AG08396 (cell line): ENCODE results near the gene KIAA0232.
"Not testable (repeated sequence)": the region's sequence is repeated elsewhere in the genome, so short reads cannot be mapped to it uniquely, and the experiment has no call there.

Experiments used
- DNase-seq: peaks from one replicate; pipeline ENCODE4 v3.0.0; 2012; ENCODE audit warnings: low spot score, mixed read lengths

KIAA0232 gene

DNA sequence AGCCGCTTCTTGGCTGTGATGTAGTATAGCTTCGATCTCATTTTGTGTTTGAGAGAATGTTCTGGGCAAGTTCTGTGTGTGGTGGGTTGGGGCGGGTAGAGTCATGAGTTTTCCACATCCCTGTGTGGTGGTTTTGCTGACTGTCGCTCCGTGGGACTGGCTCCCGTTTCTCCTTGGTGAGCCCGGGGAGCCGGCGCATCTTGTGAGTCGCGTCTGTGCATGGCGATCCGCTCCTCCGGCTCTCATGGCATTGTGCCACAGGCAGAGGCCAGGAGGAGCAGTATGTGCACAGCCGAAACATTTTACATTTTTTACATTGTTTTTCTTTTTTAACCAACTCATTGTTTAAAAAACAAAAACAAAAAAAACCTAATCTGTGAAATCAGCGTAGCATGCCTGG, 99.4 kb downstream of the KIAA0232 start:
- no peak for DNase-seq

DNA sequence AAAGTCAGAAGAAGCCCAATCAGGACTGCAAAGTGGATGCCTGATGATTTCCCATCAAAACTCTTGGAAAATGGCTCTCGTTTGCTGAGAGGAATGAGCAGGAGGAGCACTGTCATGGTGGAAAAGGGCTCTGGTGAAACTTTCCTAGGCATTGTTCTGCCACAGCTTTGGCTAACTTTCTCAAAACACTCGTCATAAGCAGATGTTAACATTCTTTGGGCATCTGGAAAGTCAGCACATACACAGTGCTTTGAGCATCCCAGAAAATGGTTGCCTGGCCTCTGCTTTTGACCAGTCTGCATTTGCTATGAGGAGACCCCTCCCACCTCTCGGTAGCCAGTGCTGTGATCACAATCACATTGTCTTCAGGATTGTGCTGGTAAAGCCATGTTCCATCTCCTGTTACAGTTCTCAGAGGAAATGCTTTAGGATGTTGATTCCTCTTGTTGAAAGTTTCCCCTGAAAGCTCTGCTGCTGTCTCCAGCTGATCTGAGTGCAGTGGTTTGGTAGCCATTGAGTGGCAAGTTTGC, 101.9 kb downstream of the KIAA0232 start:
- DNase-seq: no peak

DNA sequence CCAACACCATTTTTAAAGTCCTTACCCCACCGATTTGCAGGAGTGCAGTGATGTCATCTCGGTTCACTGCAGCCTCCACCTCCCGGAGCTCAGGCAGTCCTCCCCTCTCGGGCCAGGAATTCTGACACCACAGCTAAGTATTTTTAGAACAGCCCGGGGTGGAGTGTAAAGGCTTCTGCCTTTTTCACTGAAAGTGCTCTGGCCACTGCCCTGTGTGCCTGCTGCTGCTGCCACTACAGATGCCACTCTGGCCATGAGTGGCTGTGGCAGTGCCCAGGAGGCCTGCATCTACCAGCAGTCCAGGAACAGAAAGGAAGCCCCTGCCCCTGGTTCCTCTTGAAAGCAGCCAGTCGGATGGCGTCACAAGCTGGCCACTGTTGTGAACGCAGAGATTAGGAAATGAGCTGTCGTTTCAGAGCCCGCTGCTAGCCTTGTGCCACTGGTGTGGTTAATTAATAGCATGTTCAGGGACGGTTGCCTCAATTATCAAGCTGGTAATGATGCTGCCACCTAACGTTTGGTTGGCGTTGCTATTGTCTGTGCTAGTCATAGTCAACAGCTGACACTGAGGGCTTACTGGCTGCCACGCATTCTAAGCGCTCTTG, 103.5 kb downstream of the KIAA0232 start:
- DNase-seq: peak; percentile 76

DNA sequence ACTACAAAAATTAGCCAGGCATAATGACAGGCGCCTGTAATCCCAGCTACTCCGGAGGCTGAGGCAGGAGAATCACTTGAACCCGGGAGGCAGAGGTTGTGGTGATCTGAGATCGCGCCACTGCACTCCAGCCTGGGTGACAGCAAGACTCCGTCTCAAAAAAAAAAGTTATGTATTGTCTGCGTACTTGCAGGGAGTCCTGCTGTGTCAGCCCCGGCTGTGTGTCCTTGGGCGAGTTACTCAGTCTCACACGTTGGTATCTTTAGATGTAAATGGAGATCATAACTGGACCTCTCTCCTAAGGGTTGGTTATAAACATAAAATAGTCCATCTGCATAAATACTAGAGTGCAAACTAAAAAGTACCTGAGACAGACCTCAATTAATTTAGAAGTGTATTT, 104.4 kb downstream of the KIAA0232 start:
- DNase-seq: no peak

DNA sequence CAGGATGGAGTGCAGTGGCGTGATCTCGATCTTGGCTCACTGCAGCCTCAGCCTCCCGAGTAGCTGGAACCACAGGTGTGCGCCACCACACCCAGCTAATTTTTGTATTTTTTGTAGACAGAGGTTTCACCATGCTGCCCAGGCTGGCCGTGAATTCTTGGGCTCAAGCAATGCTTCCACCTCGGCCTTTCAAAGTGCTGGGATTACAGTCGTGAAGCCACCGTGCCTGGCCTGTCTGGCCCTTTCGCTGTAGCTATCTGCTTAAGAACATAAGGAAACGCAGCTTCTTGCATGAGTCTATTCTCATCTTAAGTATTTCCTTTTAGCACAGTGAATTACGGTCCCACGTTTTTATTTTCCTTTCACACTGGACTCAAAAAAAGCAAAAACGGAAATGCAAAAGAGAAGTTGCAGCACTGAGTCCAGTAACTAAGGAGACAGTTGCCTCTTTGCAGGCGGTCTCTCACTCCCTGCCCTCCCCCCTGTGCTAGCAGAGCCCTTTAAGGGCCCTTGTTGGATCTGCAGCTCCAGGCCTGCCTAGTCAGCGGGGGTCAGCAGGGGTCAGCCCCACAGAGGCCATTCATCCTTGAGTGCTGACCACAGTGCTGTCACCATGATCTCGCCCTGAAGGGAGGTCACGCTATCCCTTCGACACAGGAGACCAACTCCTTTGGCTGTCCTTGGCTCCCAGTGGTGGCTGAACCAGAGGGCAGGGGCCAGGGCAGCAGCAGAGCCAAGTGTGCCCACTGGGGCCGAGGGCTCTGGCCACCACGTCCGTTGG, 105.3 kb downstream of the KIAA0232 start:
- DNase-seq: no peak

DNA sequence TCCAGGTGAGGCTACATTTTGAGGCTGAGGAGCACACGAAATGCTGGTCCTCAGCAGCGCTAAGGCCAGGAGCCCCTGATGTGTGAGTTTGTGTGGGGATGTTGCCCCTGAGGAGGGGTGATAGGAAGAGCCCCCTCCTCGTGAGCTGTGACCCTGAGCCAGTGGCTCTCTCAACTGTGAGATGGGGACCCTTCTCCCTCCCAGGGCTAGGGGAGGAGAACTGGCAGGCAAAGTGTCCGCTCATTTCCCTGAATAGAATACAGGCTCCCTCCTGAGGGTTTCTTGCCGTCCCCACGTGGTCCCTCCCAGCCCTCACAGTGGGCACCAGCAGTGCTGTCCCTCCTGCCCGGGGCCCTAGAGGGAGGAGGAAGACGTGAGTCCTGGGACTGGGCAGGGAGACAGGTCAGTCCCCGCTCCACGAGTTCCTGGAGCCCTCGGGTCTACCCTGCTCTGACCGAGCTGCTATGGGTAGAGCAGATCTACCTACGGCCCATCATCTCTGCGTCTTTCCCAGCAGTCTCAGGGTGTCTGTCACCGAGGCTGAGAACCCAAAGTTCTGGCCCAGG, 106.1 kb downstream of the KIAA0232 start:
- no peak for DNase-seq

DNA sequence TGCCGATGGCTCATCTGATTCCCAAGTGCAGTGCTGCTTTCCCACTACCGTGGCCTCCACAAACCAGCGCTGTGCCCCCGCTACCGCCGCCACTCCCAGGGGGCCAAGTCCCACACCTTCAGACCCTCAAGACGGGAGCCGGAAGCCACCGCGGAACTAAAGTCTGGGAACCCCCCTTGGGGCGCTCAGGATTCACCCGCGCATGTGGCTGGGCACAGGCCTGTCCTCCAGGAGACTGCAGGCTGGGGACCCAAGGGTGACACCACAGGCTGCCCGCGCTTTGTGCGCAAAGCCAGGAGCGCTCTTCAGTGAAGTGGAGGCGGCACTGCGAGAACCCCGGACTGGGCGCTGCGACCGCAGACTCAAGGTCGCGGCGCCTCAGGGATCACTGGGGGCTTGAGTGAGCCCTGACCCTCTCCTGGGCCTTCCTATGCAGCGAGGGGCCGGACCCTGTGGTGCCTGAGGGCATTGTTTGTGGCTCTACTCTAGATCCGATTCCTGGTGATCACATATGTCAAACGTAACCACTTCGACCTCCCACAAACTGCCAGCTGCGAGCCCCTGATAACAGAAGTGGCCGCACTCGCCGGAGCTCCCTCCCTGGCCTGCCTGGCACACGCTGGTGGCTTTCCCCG, 106.7 kb downstream of the KIAA0232 start:
- DNase-seq: no peak

DNA sequence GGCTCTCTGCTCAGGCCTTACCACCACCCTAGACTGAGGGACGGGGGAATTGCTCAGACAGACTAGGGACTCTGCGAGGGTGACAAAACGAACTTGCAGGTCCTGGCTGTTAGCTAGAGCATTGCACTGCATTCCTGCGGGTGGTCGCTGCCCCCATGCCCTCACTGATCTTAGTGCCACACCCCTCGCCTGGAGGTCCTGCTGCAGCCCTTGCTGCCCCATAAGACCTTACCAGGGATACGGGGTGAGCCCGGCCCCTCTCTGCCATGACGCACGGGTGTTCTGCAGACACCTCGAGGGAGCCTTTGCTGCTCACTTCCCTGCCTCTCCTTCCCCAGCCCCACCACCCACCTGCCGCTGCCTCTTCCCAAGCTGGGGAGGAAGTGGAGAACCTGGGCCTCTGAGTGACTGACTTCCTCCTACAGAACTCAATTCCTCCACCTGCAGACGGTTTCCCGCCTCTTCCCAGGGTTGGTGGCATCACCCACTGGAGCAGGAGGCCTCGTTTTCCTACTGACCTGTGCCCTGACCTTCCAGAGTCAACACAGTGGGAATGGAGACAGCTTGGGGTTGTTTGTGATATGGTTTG, 107.3 kb downstream of the KIAA0232 start:
- DNase-seq: no peak

DNA sequence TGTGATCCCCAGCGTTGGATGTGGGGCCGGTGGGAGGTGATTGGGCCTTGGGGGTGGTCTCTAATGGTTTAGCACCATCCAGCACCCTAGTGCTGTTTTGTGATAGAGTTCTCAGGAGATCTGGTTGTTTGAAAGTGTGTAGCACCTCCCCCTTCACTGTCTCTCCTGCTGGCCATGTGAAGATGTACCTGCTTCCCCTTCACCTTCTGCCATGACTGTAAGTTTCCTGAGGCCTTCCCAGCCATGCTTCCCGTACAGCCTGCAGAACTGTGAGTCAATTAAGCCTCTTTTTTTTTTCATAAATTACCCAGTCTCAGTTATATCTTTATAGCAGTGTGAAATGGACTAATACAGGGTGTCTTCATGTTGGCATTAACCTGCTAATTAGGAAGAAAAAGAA, 107.8 kb downstream of the KIAA0232 start:
- no peak for DNase-seq

DNA sequence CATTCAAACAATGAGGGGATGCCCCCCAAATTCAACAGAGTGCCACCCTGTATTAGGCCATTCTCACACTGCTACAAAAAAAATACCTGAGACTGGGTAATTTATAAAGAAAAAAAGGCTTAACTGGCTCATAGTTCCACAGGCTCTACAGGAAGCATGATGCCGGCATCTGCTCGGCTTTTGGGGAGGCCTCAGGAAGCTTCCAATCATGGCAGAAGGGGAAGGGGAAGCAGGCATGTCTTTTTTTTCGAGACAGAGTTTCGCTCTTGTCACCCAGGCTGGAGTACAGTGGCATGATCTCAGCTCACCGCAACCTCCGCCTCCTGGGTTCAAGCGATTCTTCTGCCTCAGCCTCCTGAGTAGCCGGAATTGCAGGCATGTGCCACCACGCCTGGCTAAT, 108.4 kb downstream of the KIAA0232 start:
- not testable (repeated sequence) for DNase-seq

DNA sequence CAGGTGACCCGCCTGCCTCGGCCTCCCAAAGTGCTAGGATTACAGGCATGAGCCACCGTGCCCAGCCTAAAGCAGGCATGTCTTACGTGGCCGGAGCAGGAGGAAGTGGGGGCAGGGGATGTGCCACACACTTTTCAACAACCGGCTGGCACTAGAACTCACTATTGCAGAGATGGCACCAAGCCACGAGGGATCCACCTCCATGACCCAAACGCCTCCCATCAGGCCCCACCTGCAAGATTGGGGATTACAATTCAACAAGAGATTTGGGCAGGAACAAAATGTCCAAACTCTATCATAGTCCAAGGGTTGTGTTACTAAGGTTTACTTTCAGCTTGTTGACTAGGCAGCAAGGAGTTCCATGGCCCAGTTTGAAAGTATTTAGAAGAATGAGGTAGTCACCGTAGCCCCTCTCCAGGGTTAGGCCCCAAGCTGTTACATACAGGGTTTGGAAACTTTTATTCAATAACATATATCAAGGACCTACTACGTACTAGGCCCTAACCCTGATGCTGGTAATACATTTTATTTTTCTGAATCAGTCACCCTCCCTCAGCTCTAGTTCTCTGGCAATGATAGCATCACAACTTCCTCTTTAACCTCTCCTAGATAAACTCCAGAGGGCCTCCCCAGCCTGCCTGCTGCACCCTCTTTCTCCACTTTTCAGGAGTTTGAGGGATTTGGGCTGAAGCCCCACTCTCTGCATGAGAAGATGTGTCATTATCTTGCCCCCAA, 109.1 kb downstream of the KIAA0232 start:
- no peak for DNase-seq

DNA sequence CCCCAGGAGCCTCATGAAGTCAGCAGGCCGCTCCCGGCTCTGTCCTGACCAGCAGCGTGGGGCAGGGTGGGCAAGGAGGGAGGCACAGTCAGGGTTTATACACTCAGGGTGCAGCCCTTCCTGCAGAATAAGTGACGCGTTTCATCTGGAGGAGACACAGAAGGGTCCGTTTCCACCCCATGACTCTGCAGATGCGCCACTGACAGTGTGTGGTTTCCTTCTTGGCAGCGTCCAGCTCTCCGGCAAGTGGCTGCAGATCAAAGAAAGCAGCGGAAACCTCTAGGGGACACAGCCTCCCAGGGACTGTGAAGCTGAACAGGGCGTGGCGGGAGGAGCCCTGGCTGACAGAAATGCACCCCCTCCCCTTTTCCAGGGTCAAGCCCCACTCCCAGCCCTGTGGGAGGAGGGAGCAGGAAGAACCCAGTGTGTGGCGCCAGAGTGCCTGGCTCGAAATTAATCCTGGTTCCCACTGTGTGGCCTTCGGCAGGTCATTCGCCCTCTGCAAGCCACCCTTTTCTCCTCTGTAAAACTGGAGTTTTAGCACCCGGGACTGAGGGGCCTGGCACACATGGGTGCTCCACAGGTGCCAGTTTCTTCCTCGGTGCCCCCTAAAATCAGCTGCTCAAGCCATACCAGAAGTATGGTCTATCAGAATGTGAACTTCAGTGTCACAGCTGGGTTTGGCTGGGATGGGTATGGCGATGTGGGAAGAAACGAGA, 109.8 kb downstream of the KIAA0232 start:
- peak; percentile 69 for DNase-seq

DNA sequence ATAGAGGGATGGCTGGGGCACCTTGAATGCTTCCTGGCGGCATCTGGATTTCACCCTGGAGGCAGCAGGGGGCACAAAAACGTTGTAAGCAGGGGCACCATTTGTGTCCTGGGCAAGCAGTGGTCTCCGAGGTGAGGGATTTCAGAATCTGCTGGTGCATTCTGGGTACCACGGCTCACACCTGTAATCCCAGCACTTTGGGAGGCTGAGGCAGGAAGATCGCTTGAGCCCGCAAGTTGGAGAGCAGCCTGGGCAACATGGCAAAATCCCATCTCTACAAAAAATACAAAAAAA, 110.3 kb downstream of the KIAA0232 start:
- no peak for DNase-seq

DNA sequence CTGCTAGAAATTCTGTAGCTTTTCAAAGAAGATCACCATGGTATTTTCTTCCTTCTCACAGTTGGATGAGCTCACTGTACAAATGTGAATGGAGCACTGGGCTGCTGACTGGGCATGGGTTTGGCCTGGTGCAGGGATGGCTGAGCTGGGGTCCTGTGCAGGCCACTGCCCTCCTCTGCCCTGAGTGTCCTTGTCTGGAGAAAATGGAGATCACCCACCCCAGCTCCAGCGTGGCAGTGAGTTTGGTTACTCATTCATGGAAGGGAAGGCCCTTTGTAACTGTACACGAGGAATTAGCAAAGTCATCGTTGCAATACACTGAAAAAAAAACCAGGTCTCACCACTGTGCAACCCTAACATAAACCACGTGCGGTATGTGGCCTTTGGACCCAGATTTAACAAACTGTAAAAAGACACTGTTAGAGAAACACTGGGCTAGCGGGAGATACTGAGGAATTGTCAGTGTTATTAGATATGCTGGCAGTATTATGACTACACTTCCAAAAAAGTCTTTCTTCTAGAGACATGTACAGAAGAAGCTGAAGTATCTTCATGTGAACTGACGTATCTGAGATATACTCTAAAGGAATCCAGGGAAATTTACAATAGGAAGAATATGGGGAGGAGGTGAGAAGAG, 111.0 kb downstream of the KIAA0232 start:
- DNase-seq: no peak

DNA sequence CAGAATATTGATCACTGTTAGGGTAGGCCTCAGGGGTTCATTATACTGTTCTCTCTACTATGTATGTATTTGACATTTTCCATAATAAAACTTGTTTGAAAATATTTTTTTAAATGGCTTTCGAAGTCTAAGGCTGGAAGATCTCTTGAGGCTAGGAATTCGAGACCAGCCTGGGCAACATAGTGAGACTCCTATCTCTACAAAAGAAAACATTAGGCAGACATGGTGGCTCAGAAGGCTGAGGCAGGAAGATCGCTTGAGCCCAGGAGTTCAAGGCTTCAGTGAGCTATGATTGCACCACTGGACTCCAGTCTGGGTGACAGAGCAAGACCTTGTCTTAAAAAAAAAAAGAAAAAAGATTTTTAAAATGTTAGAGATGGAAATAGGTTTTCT, 111.6 kb downstream of the KIAA0232 start:
- no peak for DNase-seq

DNA sequence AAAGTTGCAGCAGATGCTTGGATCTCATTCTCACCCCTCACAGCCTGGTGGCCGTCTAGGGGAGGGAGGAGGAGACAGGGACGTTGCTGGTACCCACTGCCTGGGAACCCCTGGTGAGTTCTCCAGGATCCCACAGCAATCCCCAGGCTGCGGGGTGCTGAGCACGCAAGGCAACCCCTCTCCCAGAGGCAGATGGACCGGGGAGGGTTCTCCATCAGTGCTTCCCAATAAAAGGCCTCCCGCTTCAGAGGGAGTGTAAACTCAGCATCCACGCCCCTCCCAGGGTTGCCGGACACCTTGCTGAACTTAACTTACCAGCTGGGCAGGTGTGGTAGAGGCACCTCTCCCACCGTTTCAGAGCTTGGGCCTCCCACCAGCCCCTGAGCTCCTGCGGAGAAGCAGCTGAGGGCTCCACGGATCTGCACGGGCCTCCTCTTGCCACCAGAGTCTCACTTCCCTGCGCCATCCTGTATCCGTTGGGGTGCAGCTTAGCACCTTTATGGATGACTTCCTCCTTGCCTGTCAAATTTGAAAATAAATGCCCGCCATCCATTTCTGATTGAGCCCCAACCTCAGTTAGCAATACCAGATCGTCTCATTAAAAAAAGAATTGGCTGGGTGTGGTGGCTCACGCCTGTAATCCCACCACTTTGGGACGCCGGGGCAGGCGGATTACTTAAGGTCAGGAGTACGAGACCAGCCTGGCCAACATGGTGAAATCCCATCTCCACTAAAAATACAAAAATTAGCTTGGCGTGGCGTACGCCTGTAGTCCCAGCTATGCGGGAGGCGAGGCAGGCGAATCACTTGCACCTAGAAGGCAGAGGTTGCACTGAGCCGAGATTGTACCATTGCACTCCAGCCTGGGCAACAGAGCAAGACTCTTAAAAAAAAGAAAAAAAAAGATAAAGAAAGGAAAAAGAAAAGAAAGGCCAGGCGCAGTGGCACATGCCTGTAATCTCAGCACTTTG, 112.3 kb downstream of the KIAA0232 start:
- DNase-seq: no peak

DNA sequence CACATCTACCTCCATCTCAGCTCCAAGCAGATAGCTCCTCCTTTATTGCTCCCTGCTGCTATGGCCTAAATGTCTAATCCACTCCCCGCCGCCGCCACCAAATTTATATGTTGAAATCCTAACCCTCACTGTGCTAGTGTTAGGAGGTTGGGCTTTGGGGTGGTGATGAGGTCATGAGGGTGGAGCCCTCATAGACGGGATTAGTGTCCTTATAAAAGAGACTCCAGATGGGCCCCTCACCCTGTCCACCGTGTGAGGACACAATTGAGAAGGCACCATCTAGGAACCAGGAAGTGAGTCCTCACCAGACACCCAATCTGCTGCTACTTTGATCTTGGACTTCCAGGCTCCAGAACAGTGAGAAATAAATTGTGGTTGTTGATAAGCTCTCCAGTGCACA, 113.5 kb downstream of the KIAA0232 start:
- DNase-seq: no peak

DNA sequence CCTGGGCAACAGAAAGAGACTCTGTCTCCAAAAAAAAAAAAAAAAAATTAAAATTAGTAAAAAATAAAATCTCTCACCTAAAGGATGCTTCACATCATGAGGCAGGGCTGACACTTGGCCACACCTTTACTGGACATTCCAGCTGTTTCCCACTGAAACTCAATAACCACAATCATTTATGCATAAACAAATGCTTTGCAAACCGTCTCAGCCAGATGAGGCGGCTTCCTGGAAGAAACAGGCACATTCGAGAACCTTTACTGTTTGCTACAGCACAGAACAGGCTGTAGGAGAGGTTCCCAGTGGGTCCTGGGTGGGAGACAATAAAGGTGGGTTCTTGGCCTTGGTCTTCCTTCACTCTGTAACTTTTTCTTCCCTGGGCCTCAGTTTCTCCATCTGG, 116.2 kb downstream of the KIAA0232 start:
- DNase-seq: peak; percentile 35

DNA sequence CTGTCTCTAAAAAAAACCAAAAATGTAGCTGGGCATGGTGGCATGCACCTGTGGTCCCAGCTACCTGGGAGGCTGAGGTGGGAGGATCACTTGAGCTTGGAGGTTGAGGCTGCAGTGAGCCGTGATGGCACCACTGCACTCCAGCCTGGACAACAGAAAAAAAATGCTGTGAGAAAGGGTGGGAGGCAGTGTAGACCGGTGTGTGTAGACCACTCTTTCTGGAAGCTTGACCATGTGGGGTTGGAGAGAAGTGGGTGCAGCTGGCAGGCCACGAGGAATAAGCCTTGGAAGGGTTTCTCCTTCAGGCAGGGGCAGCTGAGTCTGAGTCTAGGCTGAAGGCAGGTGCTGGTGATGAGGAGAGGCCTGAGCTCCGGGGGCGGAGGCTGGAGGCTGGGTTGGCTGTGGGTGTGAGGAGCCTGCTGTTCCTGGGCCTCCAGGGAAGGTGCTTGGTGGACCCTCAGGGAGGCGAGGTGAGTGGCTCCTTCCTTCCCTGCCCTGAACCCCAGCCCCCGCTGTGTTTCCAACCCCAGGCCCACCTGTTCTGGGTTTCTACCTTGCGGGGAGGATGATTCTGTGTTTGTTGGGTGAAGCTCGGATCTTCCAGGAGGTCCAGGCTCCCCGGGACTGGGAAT, 117.8 kb downstream of the KIAA0232 start:
- no peak for DNase-seq
